Erythroblast (primary cell): ENCODE measurements around the gene TRIM43B.
"Not testable (repeated sequence)": the region's sequence is repeated elsewhere in the genome, so short reads cannot be mapped to it uniquely, and the experiment has no call there.

Source experiments
- DNase-seq, 2 experiments: peaks; one replicate each; lab custom pipeline; 2025; lab: John Stamatoyannopoulos, UW
- GATA1 ChIP-seq: IDR thresholded peaks from 2 replicates; pipeline ENCODE4 v1.6.1; 2011; ENCODE audit warnings: low read depth, mild to moderate bottlenecking, control low read depth, low read length, moderate library complexity
- POLR2A ChIP-seq: IDR thresholded peaks from 2 replicates; pipeline ENCODE4 v1.6.1; 2011; ENCODE audit warnings: mild to moderate bottlenecking, low read length

The TRIM43B gene

DNA sequence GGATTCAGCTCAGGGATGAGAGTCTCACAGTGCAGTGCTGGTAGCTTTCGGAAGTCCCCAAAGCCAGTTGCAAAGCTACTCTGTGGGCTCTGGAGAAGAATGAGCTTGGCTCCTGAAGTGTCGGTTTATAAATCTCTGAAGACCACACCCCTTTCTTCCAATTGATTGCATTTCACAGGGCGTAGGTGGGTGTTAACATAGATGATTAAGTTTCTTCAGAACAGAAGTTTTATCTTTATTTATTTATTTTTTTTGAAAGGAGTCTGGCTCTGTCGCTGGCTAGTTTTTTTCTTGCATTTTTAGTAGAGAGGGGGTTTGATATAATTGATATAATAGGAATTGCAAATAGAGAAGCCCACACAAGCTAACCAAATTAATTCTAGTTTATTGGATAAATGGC is at the start of gene TRIM43B:
Gene TRIM43B (minus strand): TSS at position 101 of the 400 bp plus-strand sequence. CDS start 2,040 bp downstream, outside the sequence.
- not testable (repeated sequence) for DNase-seq

DNA sequence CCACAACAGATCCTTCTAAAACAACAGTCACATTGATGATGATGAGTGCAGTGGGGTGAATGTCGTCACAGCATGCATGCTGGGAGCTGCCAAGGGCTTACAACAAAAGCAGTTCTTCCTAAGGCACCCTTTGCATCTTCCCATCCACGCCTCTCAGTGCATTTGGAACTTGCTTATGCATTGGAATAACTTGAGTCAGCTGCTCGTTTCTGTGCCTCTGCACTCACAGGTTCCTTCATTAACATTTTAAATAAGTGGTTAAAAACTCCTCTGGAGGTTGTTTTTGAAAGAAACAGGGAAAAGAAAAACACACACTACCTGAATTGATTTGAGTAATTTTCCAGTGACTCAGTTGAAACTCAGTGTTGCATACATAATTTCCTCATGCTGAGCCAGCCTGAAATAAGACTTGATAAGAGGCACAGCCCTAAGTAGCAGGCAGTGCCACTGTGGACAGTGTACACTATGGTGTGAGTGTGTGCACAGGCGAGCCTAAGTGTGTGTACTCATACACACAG is 46.8 kb upstream of the TRIM43B start:
- no peak for DNase-seq
- TF ChIP-seq POLR2A, result no peak
- no peak for TF ChIP-seq GATA1

DNA sequence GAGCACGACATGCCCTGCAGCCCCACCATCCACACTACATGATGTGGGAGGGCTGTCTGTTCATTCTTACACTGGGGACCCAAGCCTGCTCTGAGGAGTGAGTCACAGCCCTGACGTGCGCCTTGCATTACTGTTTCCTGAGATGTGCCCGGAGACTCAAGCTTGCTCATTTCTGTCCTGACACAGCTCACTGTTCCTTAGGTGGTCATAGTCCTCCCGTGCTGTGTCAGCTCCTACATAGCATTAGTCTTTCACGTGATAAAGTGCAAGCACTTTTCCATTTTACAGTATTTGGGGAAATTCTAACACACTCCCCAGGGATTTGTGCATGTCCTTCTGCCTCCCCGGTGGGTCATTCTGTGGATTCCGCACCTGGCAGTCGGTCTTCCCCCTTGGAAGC is 46.2 kb upstream of the TRIM43B start:
- no peak for DNase-seq
- TF ChIP-seq POLR2A, result no peak
- TF ChIP-seq GATA1, result no peak

DNA sequence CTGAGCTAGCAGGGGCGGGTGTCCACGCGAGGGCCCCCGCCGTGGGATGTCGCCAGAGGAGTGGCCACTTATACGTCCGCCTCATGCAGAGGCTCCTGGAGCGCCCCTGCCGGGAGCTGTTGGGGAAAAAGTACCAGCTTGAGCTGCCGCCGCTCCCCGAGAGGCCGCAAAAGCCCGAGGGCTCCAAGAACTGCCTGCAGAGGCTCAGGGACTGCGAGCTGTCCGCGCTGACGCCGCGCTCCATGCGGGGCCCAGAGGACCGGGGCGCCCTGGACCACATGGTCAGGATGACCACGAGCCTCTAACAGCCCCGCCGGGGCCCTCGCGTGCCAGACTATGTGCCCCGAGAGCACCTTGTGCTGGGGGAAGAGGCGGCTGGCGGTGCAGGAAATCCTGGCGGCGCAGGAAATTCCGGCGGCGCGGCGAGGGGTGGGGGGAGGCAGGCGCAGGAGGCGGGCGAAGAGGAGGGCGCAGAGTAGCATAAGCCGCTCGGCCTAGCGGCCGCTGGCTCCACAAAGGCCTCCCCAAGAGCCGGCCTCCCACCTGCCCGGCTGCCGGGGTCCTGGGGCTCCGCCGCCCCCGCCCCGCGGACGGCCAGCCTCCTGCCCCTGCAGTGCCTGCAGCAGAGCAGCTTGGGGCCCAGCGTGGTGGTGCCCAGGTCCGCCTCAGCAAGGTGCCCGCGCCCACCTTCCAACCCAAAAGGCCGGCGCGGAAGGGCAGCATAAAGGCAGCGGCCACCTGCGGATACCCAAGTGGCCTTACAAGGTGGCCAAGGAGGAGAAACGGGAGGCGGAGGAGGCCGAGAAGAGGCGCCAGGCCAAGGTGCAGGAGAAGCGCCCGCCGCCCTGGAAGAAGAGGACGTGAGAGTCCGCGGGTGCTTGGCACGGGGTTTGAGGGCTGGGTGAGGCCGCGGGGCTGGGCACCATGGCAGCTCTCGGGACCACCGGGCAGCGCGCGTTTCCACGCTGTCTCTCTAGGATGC is 42.1 kb upstream of the TRIM43B start:
- TF ChIP-seq POLR2A (no peak), GATA1 (no peak)
- peak; percentile 32 to 50 for DNase-seq

DNA sequence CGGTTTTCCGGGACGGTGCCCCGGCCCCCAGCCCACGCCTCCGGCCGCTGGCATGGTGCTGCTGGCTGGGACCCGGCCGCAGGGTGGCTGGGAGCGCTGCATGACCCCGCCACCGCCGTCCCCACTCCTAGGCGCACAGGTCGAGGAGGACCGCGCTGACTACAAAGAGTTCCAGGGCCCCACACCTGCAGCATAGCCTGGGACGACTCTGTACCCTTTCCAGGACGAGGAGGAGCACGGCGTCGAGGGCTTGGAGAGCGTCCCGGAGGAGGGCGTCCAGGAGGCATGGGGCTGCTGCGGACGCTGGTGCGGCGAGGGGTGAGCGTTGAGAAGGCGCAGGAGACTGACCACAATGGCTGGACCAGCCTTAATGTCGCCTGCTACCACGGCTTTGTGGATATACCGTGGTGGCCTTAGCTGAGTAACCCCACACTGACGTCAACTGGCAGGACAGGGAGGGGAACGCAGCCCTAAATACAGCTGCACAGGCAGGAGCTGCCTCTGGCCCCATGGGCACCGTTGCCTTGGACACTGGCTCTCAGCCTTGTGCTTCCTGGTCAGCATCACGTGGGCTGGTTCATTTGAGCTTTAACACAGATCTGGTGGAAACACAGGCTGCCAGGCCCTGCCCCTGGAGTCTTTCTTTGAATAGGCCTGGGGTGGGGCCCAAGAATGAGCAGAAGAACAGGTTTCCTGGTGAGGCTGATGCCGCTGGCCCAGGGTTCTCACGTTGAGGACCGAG is 40.9 kb upstream of the TRIM43B start:
- TF ChIP-seq GATA1 (no peak), POLR2A (no peak)
- no peak for DNase-seq

DNA sequence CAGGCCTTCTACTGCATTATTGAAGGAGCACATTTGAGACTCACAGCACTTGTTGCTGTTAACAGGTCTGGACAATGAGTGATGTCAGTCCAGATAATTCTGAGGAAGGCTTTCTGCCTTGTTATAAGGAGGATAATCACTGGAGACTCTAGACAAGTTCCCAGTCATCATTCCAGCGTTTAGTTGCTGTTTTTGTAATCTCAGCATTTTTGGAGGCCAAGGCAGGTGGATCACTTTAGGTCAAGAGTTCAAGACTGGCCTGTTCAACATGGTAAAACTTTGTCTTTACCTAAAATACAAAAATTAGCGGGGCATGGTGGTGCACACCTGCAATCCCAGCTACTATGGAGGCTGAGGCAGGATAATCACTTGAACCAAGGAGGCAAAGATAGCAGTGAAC is 39.6 kb upstream of the TRIM43B start:
- DNase-seq, result no peak

DNA sequence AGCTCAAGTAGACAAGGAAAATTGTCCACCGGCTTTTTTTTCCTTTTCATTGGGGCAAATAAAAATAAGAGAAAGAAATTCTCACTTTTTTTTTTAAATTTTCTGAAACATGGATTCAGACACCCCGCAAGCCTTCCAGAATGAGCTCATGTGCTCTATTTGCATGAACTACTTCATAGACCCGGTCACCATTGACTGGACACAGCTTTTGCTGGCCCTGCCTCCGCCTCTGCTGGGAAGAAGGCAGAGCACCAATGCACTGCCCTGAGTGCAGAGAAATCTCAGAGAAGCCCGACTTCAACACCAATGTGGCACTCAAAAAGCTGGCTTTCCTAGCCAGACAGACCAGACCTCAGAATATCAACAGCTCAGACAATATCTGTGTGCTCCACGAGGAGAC is 30.2 kb upstream of the TRIM43B start:
- TF ChIP-seq GATA1 (no peak), POLR2A (no peak)
- peak in 1 of 2 experiments; percentile 30 for DNase-seq

More for the DNA sequence above, 39.6 kb upstream of the TRIM43B start:
- TF ChIP-seq GATA1 (no peak), POLR2A (no peak)

DNA sequence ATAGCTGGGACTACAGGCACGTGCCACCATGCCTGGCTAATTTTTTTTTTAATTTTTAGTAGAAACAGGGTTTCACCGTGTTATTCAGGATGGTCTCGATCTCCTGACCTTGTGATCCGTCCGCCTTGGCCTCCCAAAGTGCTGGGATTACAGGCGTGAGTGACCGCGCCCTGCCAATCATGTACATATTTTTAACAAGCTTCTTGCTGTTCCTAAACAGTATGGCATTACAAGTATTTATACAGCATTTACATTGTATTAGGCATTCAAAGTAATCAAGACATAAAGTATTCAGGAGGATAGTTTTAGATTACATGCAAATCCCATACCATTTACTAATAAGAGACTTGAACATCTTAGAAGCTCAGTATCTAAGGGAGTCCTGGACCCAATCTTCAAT is 29.7 kb upstream of the TRIM43B start:
- not testable (repeated sequence) for DNase-seq

DNA sequence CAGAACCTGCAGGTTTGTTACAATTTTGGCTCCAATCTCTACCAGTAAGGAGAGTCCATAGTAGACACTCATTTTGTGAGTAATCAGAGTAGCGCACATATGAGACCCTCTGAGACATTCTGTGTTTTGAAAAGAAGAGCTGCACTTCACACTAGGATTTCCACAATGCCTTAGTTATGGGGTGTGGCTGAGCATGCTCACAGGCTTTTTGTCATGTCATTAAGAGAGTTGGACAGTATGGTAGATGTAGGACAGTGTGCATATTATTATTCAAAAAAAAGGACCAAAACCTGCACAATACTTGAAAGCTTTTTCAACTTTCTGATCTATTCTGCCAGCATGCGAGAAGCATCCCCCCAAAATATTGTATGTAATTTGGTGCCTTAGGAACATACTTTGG is 24.9 kb upstream of the TRIM43B start:
- no peak for TF ChIP-seq POLR2A
- TF ChIP-seq GATA1, result no peak
- no peak for DNase-seq

DNA sequence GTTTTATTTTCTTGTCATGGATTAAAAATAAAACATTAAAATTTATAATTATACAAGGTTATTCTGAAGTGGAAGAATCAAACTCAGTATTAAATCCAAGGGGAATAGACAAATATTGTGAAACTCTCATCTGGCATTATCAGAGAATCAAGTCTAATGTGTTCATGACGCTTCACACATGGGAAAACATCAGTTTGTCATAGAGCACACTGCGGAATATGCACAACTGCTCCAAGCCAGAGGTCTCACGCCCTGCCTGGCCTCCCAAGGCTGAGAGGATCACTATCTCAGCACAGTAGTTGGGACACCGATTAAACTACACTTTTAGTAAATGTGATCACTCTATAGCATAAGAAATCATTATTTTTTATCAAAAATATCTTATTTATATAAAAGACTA is 20.7 kb upstream of the TRIM43B start:
- TF ChIP-seq GATA1, result no peak
- TF ChIP-seq POLR2A, result no peak
- DNase-seq, result no peak

DNA sequence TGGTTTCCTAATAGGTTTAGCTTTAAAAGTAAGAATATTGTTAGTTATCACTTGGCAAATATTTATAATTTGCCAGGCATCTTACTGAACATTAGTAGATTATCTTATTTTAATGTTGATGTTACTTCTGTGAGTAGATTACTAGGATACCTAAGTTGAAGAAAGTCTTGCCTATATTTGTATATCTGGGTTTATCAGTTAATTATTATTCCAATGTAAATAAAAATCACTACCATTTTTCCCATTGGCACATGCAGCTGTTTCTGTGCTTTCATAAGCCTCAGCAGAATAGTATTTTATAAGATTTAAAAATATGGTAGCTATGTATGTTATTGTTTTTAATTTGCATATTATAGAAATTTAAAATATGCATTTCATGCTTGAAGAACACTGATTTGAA is 16.3 kb upstream of the TRIM43B start:
- TF ChIP-seq GATA1 (no peak), POLR2A (no peak)
- no peak for DNase-seq

DNA sequence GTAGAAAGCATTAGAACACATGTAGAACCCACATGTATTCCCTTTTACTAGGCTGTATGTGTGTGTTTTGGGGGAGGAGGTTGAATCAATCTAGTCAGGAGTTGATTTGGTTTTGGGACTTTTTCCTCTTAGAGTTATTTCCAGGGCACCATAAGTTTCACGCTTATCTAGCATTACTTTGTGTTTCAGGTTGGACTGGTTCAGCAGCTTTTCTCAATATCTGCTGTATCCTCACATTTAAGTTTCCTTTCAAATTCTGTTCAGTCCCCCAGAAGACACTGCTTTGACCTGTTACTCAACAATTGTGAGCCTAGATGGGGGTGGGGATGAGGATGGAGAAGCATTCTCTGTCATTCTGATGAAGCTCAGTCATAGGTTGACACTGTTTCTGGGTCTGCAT is 7.5 kb upstream of the TRIM43B start:
- DNase-seq, result not testable (repeated sequence)

DNA sequence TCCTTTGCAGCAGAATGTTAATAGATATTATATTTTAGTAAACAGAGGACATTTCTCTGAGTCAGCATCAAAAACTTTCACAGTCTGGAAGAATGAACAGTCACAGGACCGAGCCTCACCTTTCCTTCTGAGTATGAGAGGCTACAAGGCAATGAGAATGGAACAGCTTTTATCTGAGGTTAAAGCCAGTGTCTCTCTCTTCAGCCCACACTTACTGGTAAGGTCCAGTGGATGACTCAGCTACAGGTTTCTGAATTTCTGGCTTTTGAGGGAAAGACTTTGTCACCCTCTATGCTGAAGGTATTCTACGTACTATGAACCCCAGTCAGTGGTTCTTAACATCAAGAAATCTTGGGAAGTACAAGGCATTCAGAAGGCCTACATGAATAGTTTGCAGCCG is 9.5 kb downstream of the TRIM43B start:
- DNase-seq, result not testable (repeated sequence)

DNA sequence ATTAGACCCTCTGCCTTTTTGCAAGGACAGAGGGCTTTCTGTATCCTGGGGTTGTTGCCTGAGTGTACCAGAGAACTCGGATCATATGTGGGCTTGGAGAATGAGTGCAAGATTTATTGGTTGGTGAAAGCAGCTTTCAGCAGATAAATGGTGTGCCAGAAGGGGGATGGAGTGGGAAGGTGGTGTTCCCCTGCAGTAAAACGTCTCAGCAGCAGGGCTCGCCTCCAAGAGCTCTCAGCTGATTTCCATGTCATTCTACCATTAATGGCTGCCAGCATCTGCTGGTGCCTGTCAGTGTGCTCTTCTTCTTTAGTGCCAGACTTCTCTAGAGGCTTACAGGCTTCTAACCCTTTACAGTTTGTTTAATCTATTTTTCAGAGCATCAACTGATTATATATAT is 16.6 kb downstream of the TRIM43B start:
- DNase-seq, result not testable (repeated sequence)

DNA sequence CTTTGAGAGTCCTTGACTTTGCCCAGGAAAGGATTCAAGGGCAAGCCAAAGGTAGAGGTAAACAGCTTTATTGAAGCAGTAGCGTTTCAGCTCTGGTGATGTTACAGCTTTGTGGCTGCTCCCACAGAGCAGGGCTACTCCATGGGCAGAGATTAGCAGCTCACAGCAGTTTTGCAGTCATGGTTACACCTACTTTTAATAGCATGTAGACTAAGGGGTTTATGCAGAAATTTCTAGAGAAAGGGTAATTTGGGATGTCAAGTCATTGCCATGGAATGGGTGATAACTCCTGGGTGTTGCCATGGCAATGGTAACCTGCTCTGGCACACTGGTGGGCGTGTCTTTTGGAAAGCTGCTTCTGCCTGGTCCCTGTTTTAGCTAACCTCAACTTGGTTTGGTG is 18.0 kb downstream of the TRIM43B start:
- not testable (repeated sequence) for DNase-seq

DNA sequence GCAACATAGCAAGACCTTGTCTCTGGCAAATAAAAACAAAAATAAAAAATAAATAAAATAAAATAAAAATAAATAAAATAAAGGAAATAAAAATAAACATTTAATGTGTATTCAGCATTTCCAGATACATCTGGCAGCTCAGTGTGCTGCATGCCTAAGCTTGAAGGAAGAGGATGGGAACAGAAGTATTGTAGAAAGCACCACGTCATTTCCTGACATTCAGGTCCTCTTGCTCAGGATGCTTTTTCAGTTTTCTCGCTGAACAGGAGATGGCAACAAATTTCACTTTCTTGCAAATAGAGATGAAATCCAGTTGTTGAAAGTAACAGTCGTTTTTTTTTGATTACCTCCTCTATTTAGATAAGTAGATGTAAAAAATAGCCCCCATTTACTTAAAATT is 21.3 kb downstream of the TRIM43B start:
- not testable (repeated sequence) for DNase-seq

DNA sequence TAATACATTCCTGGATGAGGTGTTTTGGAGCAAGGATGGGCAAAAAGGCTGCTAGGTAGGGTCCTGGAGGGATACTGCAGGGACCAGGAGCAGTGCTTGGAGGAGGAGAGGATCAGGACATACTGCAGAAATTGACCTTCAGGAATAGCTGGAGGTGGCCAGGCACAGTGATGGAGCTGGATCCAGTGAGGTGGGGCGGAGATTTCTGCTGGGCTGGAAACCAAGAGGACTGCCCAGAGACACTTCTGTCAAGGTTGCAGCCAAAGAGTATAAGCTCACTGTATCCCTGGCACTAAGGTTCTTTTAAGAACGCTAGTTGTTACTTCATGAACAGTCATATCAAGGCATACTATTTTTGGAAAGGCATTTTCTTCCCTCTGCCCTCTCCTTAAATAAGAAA is 39.2 kb downstream of the TRIM43B start:
- not testable (repeated sequence) for DNase-seq

DNA sequence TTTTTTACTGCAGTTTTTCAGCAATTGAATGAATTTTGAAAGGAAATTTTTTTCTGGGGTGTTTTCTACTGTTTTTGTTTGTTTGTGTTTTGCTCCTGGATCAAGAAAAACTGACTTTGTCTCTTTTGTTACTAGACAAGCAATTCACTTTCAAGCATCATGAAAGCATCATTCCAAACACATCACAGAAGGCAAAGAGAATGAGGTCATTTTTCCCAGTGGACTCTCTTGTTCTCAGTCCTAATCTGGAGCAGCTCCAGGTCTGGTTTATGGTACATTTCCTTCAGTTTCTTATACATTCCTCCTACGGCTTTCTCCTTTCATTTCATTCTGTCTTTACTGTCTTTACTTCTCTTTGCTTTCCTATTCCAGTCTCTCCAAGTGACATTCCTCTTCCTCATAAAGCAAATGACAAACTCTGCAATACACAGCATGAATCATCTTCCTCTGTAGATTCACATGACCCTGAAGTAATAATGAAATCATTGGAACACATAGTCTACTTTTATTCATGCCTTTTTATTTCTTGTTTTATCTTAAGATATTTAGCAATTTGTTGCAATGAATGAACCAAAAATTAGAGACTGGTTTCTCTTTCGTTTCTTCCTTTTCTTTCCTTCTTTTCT is 42.0 kb downstream of the TRIM43B start:
- DNase-seq, result not testable (repeated sequence)

DNA sequence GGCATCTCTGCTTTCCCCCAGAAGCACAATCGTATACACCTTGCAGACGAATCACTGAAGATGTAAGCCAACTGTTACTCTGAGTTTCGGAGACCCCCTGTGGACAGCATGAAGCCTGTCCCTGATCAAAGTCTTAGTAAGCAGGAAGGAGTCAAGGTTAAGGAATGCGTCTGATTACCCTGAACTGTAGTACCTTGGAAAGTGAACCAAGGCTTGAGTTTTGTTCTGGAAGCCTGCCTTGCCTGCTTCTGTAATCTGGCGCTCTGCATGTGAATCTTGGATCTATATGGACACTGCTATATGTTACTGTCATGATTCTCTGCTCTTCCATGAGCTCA is 48.7 kb downstream of the TRIM43B start:
- DNase-seq, result not testable (repeated sequence)

DNA sequence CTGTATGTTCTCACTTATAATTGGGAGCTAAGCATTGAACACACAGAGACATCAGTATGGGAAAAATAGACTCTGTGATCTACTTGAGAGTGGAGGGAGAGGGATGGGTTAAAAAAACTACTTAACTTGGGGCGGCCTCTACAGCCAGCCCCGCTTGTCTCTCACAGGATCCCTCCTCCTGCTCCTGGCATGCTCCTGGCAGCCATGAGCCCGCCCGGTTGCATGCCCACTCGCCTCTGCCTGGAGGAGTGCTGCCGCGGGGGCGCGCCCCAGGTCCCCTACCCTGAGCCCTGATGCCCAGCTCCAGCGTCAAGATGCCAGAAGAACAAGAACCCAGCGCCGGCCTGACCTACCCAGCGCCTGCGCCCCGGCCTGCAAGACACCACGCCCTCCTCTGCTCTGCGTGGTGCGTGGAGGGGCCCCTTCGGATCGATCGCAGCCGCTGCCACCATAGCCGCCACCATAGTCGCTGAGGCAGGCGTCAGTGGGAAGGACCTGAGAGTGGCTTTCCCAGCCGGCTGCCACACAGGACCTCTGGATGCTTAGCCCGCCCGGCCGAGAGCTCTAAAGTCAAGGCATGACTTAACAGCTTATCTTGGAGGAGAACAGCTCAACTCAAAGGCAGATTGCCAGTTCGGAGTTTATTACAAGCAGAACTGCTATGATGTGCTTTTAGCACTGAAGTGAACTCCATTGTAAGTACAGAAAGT is 49.2 kb downstream of the TRIM43B start:
- DNase-seq, result not testable (repeated sequence)
